ENCODE data around the gene C2orf92.

- no peak for TF ChIP-seq CTCF (conservative IDR thresholded peaks at IDR 0.05)
- TF ChIP-seq ZFX (IDR thresholded peaks at IDR 0.05), result no peak
Observed at GRCh38 chr2:97724073-97724410, 54.5 kb downstream of the C2orf92 start.

Data from C4-2B (cell line).